Progenitor cell of endocrine pancreas (in vitro differentiated cells): ENCODE results near the gene OGDH. TPM values are rescaled to one million over a fixed set of nuclear protein-coding genes. Genes with fewer than 3 reads are reported as not detected.
"Not testable (repeated sequence)": the region's sequence is repeated elsewhere in the genome, so short reads cannot be mapped to it uniquely, and the experiment has no call there.

Experiments
- DNase-seq: peaks from one replicate; pipeline ENCODE4 v3.0.0; 2021; ENCODE audit warnings: low spot score; ENCODE audit not compliant: unreplicated experiment
- H3K27ac Mint-ChIP-seq: 2 replicates; pipeline ENCODE4 v1.8.0; 2021; ENCODE audit warnings: mild to moderate bottlenecking, moderate library complexity, mixed read lengths
- H3K27me3 Mint-ChIP-seq: 2 replicates; pipeline ENCODE4 v1.8.0; 2021; ENCODE audit warnings: mixed read lengths
- H3K36me3 Mint-ChIP-seq: 2 replicates; pipeline ENCODE4 v1.8.0; 2022; ENCODE audit warnings: mixed read lengths; ENCODE audit not compliant: insufficient read depth
- H3K4me1 Mint-ChIP-seq: 2 replicates; pipeline ENCODE4 v1.8.0; 2021; ENCODE audit warnings: low read depth, mixed read lengths
- H3K4me3 Mint-ChIP-seq: 2 replicates; pipeline ENCODE4 v1.8.0; 2021; ENCODE audit warnings: low read depth, mild to moderate bottlenecking, moderate library complexity, mixed read lengths
- H3K9me3 Mint-ChIP-seq: 2 replicates; pipeline ENCODE4 v1.8.0; 2021; ENCODE audit warnings: low read depth, mixed read lengths
- CTCF ChIP-seq: fragments of 200-600 bp; sonication (generic); IDR thresholded peaks from one replicate; pipeline ENCODE4 v1.5.0; 2021; ENCODE audit warnings: antibody characterized with exemption, mild to moderate bottlenecking; ENCODE audit not compliant: unreplicated experiment
- long read RNA-seq: library from polyadenylated mRNA; unstranded; transcript quantifications from one replicate; pipeline ENCODE4 v2.0.0, GENCODE V29; 2020
- total RNA-seq: library from RNA; stranded (reverse); gene quantifications from 2 replicates; pipeline ENCODE4 v1.2.1, GENCODE V29; 2021

Gene OGDH
- 93.5 and 105 TPM in 2 replicates for total RNA-seq
- long read RNA-seq, full-length matches to known transcripts = 5 of 26 reads
- long read RNA-seq, partial matches to known transcripts = 12 of 26 reads
- long read RNA-seq, other reads (novel, unspliced or antisense) = 9 of 26 reads

- peak; percentile 98 for DNase-seq
- Mint-ChIP-seq H3K27me3 (no peaks in the 10 kb centered on the region), H3K9me3 (no peaks in the 10 kb centered on the region), H3K27ac (peak within 1 kb of the TSS; percentile 99), H3K4me3 (peak within 1 kb of the TSS; percentile 98), H3K4me1 (peaks cover 13% of the 10 kb centered on the region), H3K36me3 (peaks cover 9% of the 10 kb centered on the region)
- no peak for TF ChIP-seq CTCF
Observed at GRCh38 chr7:44606341-44607140, at the start of gene OGDH. Gene OGDH, plus strand, starts transcription at chr7:44606627. Its CDS starts 17,717 bp downstream, at chr7:44624344.

- H3K27ac Mint-ChIP-seq = no peak overlapping the region
- H3K4me1 Mint-ChIP-seq = peaks cover 3% of the 10 kb centered on the region
- no peaks in the 10 kb centered on the region for H3K9me3 Mint-ChIP-seq
- H3K36me3 Mint-ChIP-seq = no peaks in the 10 kb centered on the region
- no peak overlapping the region for H3K4me3 Mint-ChIP-seq
- no peak for DNase-seq
- peaks cover 3% of the 10 kb centered on the region for H3K27me3 Mint-ChIP-seq
- TF ChIP-seq CTCF = no peak
Observed at GRCh38 chr7:44557485-44557884, 48.9 kb upstream of the OGDH start.

GRCh38 chr7:44559485-44559884 lies 46.9 kb upstream of the OGDH start:
- Mint-ChIP-seq H3K4me1 (peaks cover 3% of the 10 kb centered on the region), H3K9me3 (no peaks in the 10 kb centered on the region), H3K36me3 (no peaks in the 10 kb centered on the region), H3K4me3 (no peak overlapping the region), H3K27me3 (peaks cover 3% of the 10 kb centered on the region), H3K27ac (no peak overlapping the region)
- no peak for TF ChIP-seq CTCF
- no peak for DNase-seq

GRCh38 chr7:44561481-44561880 lies 44.9 kb upstream of the OGDH start:
- Mint-ChIP-seq H3K4me3 (no peak overlapping the region), H3K27me3 (peaks cover 3% of the 10 kb centered on the region), H3K27ac (peak overlapping the region; percentile 16), H3K4me1 (peaks cover 3% of the 10 kb centered on the region), H3K36me3 (peaks cover 7% of the 10 kb centered on the region), H3K9me3 (no peaks in the 10 kb centered on the region)
- no peak for DNase-seq
- no peak for TF ChIP-seq CTCF

- no peak overlapping the region for H3K27ac Mint-ChIP-seq
- peaks cover 3% of the 10 kb centered on the region for H3K27me3 Mint-ChIP-seq
- DNase-seq = no peak
- no peak overlapping the region for H3K4me3 Mint-ChIP-seq
- no peaks in the 10 kb centered on the region for H3K9me3 Mint-ChIP-seq
- peaks cover 9% of the 10 kb centered on the region for H3K36me3 Mint-ChIP-seq
- TF ChIP-seq CTCF = no peak
- peaks cover 3% of the 10 kb centered on the region for H3K4me1 Mint-ChIP-seq
Observed at GRCh38 chr7:44561962-44562621, 44.3 kb upstream of the OGDH start.

GRCh38 chr7:44562622-44562962 lies 43.8 kb upstream of the OGDH start:
- not testable (repeated sequence) for H3K4me1 Mint-ChIP-seq, H3K9me3 Mint-ChIP-seq, H3K27me3 Mint-ChIP-seq, H3K27ac Mint-ChIP-seq, H3K4me3 Mint-ChIP-seq, DNase-seq
- peaks cover 13% of the 10 kb centered on the region for H3K36me3 Mint-ChIP-seq
